CD4-positive, alpha-beta T cell treated with Interleukin-4 for 4 hours (primary cell): ENCODE data around the gene GPRIN3.

Experiments used
- DNase-seq: peaks from one replicate; pipeline ENCODE4 v3.0.0-alpha.2; 2020

Gene GPRIN3

GRCh38 chr4:89253311-89253710 lies 54.3 kb downstream of the GPRIN3 start:
- no peak for DNase-seq

- no peak for DNase-seq
These were observed 56.2 kb downstream of the GPRIN3 start for GRCh38 chr4:89251396-89251795.

DNA sequence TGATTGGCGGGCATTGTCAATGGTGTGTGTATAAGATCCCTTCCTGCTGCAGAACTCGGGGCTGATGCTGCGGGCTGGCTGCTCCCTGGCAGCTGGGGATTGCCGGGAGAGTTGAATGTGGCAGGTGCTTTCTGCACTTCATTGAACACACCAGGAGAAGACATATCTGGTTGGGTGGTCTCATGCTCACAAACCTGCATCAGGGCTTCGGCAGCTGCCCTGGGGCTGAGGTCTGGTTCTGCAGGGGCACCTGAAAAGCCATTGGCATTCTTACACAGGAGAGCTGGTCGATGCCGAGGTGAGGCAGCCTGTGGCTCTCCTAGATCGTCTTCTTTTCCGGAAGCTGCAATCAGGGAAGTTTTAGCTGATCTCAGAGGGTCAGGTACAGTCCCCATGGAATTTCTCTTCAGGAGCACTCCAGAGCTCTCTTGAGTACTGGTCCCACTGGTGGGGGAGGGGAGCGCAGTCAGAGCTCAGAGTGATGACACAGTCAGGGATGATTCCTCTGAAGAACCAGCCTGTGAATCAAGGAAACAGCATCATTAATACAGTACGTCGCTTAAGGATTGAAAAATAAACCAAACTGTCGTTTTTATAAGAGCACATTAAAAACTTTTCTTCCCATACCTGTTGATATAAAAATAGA lies 57.8 kb downstream of the GPRIN3 start:
- no peak for DNase-seq

- no peak for DNase-seq
These were observed 58.3 kb downstream of the GPRIN3 start for GRCh38 chr4:89249313-89249712.

DNA sequence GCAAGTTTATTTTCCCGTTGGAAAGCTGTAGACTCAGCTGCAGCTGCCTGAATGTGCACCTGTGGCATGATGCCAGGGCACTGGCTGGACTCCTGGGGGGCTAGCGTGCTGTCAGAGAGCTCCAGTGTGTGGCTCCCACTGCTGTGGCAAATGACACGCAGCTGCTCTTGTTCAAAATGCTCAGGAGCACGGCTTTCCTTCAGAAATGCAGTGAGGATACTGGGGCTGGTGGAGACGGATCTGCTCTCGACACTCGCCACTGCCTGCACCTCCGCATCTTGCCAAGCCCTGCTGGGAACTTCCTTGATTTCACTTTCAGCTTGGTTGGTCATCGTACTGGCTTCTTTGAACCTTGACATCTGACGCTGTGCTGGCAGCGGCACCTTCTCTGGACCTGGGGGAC lies 58.7 kb downstream of the GPRIN3 start:
- DNase-seq, result no peak

DNA sequence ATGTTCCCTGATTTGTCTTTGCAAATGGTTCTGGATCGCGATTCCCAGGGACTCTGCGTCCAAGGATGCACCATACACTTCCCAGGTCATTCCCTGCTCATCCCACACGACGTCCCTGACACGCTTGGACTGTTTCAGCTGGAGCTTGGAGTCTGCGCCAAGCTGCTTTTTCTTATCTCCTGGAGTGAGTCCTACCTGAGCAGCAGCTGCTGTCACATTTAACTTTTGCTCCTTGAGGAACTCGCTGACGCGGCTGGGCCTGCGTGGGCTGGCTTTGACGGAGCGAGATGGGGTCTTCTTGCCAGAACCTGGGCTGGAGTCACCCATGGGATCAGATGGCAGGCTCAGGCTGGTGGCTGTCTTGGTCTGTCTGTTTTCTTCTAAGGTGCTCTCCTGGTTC lies 59.6 kb downstream of the GPRIN3 start:
- no peak for DNase-seq

GRCh38 chr4:89245459-89245858 lies 62.1 kb downstream of the GPRIN3 start:
- no peak for DNase-seq

DNA sequence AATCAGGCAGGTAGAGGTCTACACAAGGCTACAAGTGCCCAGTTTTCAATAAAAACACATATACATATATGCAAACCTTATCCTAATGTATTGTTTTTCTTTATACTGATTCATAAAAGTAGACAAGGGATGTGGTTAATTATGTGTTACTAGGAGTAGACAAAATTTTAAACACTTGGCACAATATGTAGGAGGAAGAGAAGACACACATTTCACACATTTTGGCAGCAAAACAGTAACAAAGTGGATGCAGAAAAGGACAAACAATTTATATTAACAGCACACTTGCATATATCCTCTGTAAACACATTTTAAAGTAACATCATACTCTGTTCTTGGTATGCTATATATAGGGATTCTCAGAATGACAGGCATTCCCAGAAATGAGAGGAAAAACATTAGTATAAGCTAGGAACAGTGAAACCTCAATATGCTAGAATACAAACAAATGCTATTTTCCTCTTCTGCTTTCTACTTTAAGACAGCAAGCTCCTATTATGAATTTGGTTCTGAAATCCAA lies 63.8 kb downstream of the GPRIN3 start:
- DNase-seq, result no peak

- peak; percentile 90 for DNase-seq
These were observed 64.5 kb downstream of the GPRIN3 start for GRCh38 chr4:89242864-89243732.

- no peak for DNase-seq
These were observed 65.4 kb downstream of the GPRIN3 start for GRCh38 chr4:89242216-89242615.

DNA sequence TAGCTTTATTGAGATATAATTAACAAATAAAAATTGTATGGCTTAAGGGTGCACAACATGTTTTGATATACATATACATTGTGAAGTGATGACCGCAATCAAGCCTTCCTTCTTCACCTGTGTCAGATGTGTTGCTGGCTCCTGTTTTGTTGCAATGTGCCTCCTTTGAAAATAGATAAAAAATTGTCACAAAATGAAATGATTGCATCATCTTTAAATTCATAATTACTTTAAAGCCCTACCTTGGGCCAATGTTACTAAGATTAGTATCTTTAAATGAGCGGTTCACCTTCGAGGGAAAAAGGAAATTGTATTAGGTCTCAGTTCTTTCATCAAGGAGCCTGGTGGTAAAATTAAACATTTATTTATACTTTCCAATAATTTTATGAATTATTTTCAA lies 77.3 kb downstream of the GPRIN3 start:
- no peak for DNase-seq

- DNase-seq, result peak; percentile 81
These were observed 80.7 kb downstream of the GPRIN3 start for GRCh38 chr4:89226665-89227574.

DNA sequence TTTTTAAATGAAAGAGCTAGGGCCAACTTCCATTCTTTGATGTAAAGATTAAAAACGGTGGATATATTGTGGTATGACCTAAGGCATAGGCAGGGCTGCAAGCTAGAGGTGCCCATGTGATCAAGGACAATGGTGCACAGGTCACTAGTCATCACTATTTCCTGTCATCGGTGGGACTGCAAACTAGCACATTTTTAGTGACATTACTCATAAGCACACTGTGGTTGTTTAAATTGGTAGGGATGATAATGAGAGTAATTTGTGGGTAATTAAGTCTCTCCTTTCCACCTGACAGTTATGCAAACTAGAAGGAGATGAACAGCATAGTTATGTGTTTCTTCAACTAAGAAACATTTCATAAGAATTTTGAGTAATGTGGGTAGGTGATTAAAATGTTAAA lies 85.4 kb downstream of the GPRIN3 start:
- DNase-seq, result no peak

GRCh38 chr4:89221167-89221867 lies 86.3 kb downstream of the GPRIN3 start:
- no peak for DNase-seq

DNA sequence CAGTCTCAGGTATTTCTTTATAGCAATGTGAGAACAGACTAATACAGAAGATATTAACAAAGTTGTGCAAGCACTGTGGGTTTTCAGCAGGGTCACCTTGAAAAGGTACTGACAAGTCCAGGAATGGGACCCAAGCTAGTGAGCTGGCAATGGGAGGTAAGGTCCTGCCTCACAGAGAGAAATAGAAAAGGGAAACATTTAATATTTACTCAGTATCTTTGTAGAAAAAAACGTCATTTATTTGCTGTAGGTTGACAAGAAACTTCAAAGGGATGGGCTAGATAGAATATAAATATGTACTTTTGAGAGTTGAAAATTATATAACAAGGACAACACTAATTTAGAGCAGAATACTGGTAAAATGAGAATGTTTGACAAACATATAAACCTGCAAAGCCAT lies 89.0 kb downstream of the GPRIN3 start:
- no peak for DNase-seq

- no peak for DNase-seq
These were observed 90.0 kb downstream of the GPRIN3 start for GRCh38 chr4:89217604-89218003.

DNA sequence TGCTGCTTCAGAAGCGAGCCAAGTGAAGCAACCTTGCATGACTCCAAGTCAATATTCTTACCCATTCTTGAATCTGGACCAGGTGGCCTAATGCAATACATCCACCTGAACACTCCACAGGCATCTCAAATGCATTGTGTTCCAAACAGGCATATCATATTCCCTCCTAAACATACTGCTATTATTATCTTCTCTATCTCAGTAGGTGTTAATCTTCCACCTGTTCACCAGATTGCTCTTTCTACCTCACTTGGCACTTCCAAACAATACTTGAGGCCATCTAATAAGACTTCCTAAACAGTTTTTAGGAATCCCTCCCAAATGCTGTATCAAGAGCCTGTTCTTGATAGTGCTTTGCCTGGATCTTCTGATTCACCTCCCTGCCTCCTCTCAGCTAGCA lies 90.7 kb downstream of the GPRIN3 start:
- DNase-seq, result no peak

GRCh38 chr4:89216422-89216821 lies 91.2 kb downstream of the GPRIN3 start:
- no peak for DNase-seq

DNA sequence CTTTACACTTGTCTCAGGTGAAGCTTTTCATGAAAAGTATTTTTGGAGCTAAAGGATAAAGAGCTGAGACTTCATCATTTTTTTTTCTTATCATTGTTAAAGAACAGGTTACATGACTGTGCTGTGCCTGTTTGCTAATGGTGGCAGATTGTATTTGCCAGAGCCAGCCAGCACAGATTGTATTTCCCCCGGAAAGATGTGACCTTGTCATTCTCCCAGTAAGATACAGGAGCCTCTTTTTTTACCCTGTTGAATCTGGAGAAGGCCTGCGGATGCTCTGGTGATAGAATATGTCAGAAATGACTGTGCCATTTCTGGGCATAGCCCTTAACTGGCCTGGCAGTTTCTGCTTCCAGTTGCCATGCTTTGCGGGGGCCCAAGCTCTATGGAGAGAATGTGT lies 91.9 kb downstream of the GPRIN3 start:
- no peak for DNase-seq

GRCh38 chr4:89214308-89214707 lies 93.3 kb downstream of the GPRIN3 start:
- DNase-seq, result no peak

GRCh38 chr4:89213382-89213701 lies 94.3 kb downstream of the GPRIN3 start:
- DNase-seq, result no peak

DNA sequence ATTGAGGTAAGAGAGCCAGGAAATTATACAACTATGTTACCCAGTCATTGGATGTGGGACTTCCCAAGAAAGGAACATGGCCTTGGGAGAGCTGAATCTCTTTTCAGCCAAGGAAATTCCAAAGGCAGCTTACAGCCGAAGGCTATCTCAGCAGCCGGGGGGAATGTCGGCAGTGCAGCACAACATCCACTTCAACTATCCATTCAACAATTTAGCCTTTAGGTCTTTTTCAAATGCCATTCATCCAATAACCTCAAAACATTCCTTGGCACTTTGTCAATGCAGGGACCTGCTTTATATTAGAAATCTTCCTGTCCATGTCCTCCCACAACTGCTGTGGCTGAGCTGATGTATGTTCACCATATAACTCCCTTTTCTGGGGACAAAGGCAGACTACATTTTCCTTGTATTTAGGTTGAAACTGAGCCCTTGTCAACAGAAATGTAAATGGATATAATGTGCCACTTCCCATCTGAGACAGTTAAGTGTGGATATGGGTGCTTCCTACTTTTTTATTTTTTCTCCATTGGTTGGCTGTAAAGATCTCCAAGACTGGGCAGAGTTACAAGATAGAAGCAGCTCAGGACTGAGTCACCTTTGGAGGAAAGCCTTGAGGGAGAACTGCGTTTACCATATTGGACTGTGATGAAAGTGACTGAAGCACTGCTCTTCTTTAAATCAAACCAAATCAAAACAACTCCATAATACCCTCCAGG lies 94.8 kb downstream of the GPRIN3 start:
- no peak for DNase-seq
